Measurements from ENCODE around the gene LBHD2. TPM values are rescaled to one million over a fixed set of nuclear protein-coding genes. Genes with fewer than 3 reads are reported as not detected.

LBHD2 gene
- total and polyA plus RNA-seq, 2 of the 13 experiments (the other 11 are each of a cell fraction or from before 2014, with no cell fraction given) = 0.67 to 1.00 TPM

- TF ChIP-seq, protein P1, sequence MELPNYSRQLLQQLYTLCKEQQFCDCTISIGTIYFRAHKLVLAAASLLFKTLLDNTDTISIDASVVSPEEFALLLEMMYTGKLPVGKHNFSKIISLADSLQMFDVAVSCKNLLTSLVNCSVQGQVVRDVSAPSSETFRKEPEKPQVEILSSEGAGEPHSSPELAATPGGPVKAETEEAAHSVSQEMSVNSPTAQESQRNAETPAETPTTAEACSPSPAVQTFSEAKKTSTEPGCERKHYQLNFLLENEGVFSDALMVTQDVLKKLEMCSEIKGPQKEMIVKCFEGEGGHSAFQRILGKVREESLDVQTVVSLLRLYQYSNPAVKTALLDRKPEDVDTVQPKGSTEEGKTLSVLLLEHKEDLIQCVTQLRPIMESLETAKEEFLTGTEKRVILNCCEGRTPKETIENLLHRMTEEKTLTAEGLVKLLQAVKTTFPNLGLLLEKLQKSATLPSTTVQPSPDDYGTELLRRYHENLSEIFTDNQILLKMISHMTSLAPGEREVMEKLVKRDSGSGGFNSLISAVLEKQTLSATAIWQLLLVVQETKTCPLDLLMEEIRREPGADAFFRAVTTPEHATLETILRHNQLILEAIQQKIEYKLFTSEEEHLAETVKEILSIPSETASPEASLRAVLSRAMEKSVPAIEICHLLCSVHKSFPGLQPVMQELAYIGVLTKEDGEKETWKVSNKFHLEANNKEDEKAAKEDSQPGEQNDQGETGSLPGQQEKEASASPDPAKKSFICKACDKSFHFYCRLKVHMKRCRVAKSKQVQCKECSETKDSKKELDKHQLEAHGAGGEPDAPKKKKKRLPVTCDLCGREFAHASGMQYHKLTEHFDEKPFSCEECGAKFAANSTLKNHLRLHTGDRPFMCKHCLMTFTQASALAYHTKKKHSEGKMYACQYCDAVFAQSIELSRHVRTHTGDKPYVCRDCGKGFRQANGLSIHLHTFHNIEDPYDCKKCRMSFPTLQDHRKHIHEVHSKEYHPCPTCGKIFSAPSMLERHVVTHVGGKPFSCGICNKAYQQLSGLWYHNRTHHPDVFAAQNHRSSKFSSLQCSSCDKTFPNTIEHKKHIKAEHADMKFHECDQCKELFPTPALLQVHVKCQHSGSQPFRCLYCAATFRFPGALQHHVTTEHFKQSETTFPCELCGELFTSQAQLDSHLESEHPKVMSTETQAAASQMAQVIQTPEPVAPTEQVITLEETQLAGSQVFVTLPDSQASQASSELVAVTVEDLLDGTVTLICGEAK (IDR thresholded peaks at IDR 0.05) = no peak
- TF ChIP-seq, protein P1 (CRISPR knock-in tag; IDR thresholded peaks at IDR 0.05) = peak; percentile 81
- no peak for TF ChIP-seq ZNF326 (CRISPR knock-in tag; IDR thresholded peaks at IDR 0.05; ENCODE audit: borderline replicate concordance)
- 0 out of 2 replicates have a peak, but pooled peaks have one; percentile 39 for TF ChIP-seq HES4 (CRISPR knock-in tag; IDR thresholded peaks at IDR 0.05; ENCODE audit: borderline replicate concordance)
- TF ChIP-seq, protein P2, sequence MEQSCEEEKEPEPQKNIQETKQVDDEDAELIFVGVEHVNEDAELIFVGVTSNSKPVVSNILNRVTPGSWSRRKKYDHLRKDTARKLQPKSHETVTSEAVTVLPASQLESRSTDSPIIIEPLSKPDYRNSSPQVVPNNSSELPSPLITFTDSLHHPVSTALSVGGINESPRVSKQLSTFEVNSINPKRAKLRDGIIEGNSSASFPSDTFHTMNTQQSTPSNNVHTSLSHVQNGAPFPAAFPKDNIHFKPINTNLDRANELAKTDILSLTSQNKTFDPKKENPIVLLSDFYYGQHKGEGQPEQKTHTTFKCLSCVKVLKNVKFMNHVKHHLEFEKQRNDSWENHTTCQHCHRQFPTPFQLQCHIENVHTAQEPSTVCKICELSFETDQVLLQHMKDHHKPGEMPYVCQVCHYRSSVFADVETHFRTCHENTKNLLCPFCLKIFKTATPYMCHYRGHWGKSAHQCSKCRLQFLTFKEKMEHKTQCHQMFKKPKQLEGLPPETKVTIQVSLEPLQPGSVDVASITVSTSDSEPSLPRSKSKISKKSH (CRISPR knock-in tag; IDR thresholded peaks at IDR 0.05; ENCODE audit: borderline replicate concordance) = no peak; the same call in 1 of the 2 replicates
- TF ChIP-seq ZNF260 (CRISPR knock-in tag; IDR thresholded peaks at IDR 0.05; ENCODE audit: borderline replicate concordance, low read depth) = no peak
- TF ChIP-seq FOXO1 (CRISPR knock-in tag; IDR thresholded peaks at IDR 0.05) = peak; percentile 83
- no peak for TF ChIP-seq GABPA (IDR thresholded peaks at IDR 0.05; ENCODE audit: low read depth, low read length)
- TF ChIP-seq GABPA (CRISPR knock-in tag; IDR thresholded peaks at IDR 0.05; ENCODE audit: low read depth) = peak; percentile 73
- no peak for TF ChIP-seq ZNF446 (CRISPR knock-in tag; IDR thresholded peaks at IDR 0.05)
- TF ChIP-seq ISL2 (CRISPR knock-in tag; IDR thresholded peaks at IDR 0.05) = peak; percentile 86
- no peak for TF ChIP-seq NR1H2 (CRISPR knock-in tag; IDR thresholded peaks at IDR 0.05; ENCODE audit: borderline replicate concordance, low read depth)
- TF ChIP-seq PCBP2 (optimal IDR thresholded peaks at IDR 0.05; ENCODE audit: low read depth, low read length, poor library complexity, severe bottlenecking) = no peak
- peak; percentile 88; the same call in 1 of the 2 replicates for TF ChIP-seq ZBTB3 (CRISPR knock-in tag; IDR thresholded peaks at IDR 0.05; ENCODE audit: borderline replicate concordance, low read depth)
- no peak for TF ChIP-seq CAMTA2 (CRISPR knock-in tag; IDR thresholded peaks at IDR 0.05; ENCODE audit: borderline replicate concordance)
- TF ChIP-seq ZNF253 (CRISPR knock-in tag; IDR thresholded peaks at IDR 0.05; ENCODE audit: borderline replicate concordance) = no peak
- no peak for TF ChIP-seq CBX2 (IDR thresholded peaks at IDR 0.05; ENCODE audit: low read depth, low read length)
- TF ChIP-seq CBX2 (CRISPR knock-in tag; IDR thresholded peaks at IDR 0.05; ENCODE audit: low read depth) = no peak
Measured at GRCh38 chr14:103100281-103101121, 16.5 kb downstream of the LBHD2 start (continued).
